ENCODE measurements around the gene INKA1. TPM values are rescaled to one million over a fixed set of nuclear protein-coding genes. Genes with fewer than 3 reads are reported as not detected.

INKA1 gene
- total and polyA plus RNA-seq, 2 of the 8 experiments (the other 6 are each of a cell fraction or from before 2014, with no cell fraction given), result 1.3 to 4.7 TPM

DNA sequence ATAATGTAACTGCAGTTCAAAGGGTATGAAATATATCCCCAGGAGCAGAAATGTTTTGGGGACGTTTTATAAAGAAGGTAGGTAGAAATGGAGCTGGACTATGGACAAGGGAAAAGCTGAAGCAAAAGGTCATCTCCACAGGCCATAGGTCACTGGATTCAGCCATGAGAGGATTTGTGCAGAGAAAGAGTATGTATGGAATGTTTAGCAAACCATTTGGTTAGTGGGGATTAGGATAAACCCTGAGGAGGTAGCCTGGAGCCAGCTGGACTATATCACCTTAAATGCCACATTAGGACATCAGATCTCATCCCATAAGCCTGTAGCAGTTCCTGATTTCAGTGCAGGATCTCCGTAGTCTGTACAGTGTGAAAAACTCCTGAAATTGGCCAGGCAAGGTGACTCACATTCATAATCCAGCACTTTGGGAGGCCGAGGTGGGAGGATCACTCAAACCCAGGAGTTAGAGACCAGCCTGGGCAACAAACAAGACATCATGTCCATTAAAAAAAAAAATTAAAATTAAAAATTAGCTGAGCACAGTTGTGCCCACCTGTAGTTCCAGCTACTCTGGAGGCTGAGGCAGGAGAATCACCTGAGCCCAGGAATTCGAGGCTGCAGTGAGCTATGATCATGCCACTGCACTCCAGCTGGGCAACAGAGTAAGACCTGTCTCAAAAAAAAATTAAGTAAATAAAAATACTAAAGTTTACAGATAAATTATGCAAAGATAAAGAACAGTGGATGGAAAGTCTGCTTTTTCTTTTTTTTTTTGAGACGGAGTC, 21.5 kb upstream of the INKA1 start:
- H3K9me3 ChIP-seq (ENCODE audit: insufficient read depth in 2 of 2, low read depth in 1 of 2, low read length in 1 of 2), result no peaks in the 10 kb centered on the region
- H3K36me3 ChIP-seq (ENCODE audit: control insufficient read depth in 2 of 4, insufficient read depth in 4 of 4, low read length in 3 of 4), result peaks cover 0 to 13% (median 3%) of the 10 kb centered on the region in 4 experiments; a peak in 5 of 8 replicates
- H2BK12ac ChIP-seq (ENCODE audit: low read depth, low read length), result no peak overlapping the region
- H2AK5ac ChIP-seq (ENCODE audit: low read depth, low read length), result no peak overlapping the region
- FAIRE-seq (no peak), DNase-seq (ENCODE audit: low read depth in 1 of 2, low spot score in 2 of 2) (no peak)
- peaks cover 5% of the 10 kb centered on the region; the same call in 1 of the 2 replicates for H3K23me2 ChIP-seq (ENCODE audit: low read depth, low read length)
- no peaks in the 10 kb centered on the region for H3K27me3 ChIP-seq (replicated peaks in 1 of 4; ENCODE audit: control insufficient read depth in 3 of 4, extremely low read depth in 1 of 4, insufficient read depth in 3 of 4, low read length in 3 of 4)
- H2BK5ac ChIP-seq (ENCODE audit: low read depth, low read length), result no peak overlapping the region
- H4K8ac ChIP-seq (ENCODE audit: extremely low read depth, insufficient read depth, low read length), result no peak overlapping the region
- peaks cover 4 to 8% of the 10 kb centered on the region in 2 experiments for H4K20me1 ChIP-seq (replicated peaks in 1 of 2; ENCODE audit: control insufficient read depth in 1 of 2, insufficient read depth in 2 of 2, low read length in 2 of 2)
- no peak overlapping the region for H3K23ac ChIP-seq (ENCODE audit: insufficient read length)
- H3K9ac ChIP-seq (replicated peaks in 1 of 4; ENCODE audit: extremely low read depth in 1 of 4, low read depth in 3 of 4, low read length in 3 of 4), result peak overlapping the region in 1 of 4 experiments; percentile 15; a peak in 1 of 7 replicates
- TF ChIP-seq POLR2AphosphoS5 (IDR thresholded peaks at IDR 0.05; ENCODE audit: low read depth, low read length), result no peak
- TF ChIP-seq, protein P1, sequence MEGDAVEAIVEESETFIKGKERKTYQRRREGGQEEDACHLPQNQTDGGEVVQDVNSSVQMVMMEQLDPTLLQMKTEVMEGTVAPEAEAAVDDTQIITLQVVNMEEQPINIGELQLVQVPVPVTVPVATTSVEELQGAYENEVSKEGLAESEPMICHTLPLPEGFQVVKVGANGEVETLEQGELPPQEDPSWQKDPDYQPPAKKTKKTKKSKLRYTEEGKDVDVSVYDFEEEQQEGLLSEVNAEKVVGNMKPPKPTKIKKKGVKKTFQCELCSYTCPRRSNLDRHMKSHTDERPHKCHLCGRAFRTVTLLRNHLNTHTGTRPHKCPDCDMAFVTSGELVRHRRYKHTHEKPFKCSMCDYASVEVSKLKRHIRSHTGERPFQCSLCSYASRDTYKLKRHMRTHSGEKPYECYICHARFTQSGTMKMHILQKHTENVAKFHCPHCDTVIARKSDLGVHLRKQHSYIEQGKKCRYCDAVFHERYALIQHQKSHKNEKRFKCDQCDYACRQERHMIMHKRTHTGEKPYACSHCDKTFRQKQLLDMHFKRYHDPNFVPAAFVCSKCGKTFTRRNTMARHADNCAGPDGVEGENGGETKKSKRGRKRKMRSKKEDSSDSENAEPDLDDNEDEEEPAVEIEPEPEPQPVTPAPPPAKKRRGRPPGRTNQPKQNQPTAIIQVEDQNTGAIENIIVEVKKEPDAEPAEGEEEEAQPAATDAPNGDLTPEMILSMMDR (IDR thresholded peaks at IDR 0.05; ENCODE audit: control extremely low read depth in 1 of 3, insufficient read depth in 1 of 3, low read depth in 1 of 3, low read length in 3 of 3), result no peak
- no peak for TF ChIP-seq CBX5 (IDR thresholded peaks at IDR 0.05; ENCODE audit: low read depth, low read length)
- TF ChIP-seq CEBPB (IDR thresholded peaks at IDR 0.05; ENCODE audit: low read depth, low read length), result no peak
- TF ChIP-seq CHD1 (IDR thresholded peaks at IDR 0.05; ENCODE audit: low read depth, low read length), result no peak
- no peak overlapping the region for H3K14ac ChIP-seq (ENCODE audit: insufficient read length)
- no peak overlapping the region for H3K18ac ChIP-seq (ENCODE audit: extremely low read depth, low read length)
- H2BK120ac ChIP-seq (replicated peaks; ENCODE audit: low read depth, low read length), result no peak overlapping the region
- CTCF ChIA-PET (ENCODE audit: partially characterized antibody), result interaction anchor here (0.6 to 1.9 kb wide), 6 partner anchors 10 to 477 kb away, joined by 3 to 5 read pairs (median 3); no protein-coding TSS in a partner anchor
- peaks cover 20% of the 10 kb centered on the region for H3K79me1 ChIP-seq (ENCODE audit: low read depth, low read length)
- H3K4me2 ChIP-seq (ENCODE audit: insufficient read depth in 1 of 2, low read depth in 2 of 2, low read length in 2 of 2), result no peak overlapping the region
- H3K79me2 ChIP-seq (ENCODE audit: control insufficient read depth in 1 of 2, insufficient read depth in 2 of 2, low read length in 2 of 2), result peaks cover 0 to 71% of the 10 kb centered on the region in 2 experiments; a peak in 3 of 4 replicates
- POLR2A ChIA-PET (ENCODE audit: partially characterized antibody), result interaction anchor here (0.7 to 1.2 kb wide), 4 partner anchors 9 to 318 kb away, joined by 3 read pairs; no protein-coding TSS in a partner anchor
- H3K56ac ChIP-seq (replicated peaks; ENCODE audit: insufficient read length, low read depth, low read length), result no peak overlapping the region
- WGBS, 2 experiments (ENCODE audit: extremely low coverage in 1 of 2, insufficient coverage in 1 of 2, insufficient read length in 1 of 2, insufficient replicate concordance in 2 of 2, low coverage in 1 of 2, low lambda C conversion rate in 2 of 2, missing lambda C conversion rate in 1 of 2), result 87% methylated on average over 5 of the region's 5 CpGs; no CpG with 5 or more reads in 1 of the 2 experiments
- no peak overlapping the region for H2AFZ ChIP-seq (ENCODE audit: low read length)
- H2BK15ac ChIP-seq (ENCODE audit: low read length), result no peak overlapping the region
- H3K27ac ChIP-seq (ENCODE audit: low read depth, low read length), result no peak overlapping the region
- no peak overlapping the region for H4K91ac ChIP-seq (replicated peaks; ENCODE audit: insufficient read length, low read length)
- H2BK20ac ChIP-seq (ENCODE audit: low read length), result no peak overlapping the region
- H3K4me3 ChIP-seq (ENCODE audit: extremely low read depth in 1 of 4, insufficient read depth in 2 of 4, low read depth in 3 of 4, low read length in 4 of 4), result no peak overlapping the region
- no peak overlapping the region for H4K5ac ChIP-seq (ENCODE audit: insufficient read length, low read depth, low read length)
- no peak overlapping the region for H3K4ac ChIP-seq (replicated peaks; ENCODE audit: insufficient read length, low read depth, low read length)
- H3K4me1 ChIP-seq (replicated peaks in 1 of 4; ENCODE audit: control insufficient read depth in 3 of 4, insufficient read depth in 4 of 4, low read length in 3 of 4), result no peaks in the 10 kb centered on the region
